ENCODE data around the gene DOCK10.

DNA sequence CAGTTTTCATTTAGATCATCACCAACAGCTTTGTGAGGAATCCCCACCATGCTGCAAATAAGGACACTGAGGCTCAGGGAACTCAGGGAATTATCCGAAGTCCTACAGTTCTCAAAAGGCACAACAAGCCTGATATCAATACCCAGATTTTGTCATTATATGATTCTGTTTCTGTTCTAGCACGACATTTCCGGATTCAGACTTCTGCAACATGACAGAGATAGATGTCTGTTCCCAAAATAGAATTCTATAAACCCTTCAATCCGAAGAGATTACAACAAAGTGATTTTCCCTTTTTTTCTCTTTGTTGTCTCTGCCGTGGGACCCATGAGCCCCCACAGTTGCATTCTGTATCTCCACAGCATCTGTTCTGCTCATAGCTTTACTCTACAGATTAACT is 72.0 kb downstream of the DOCK10 start:
- TF ChIP-seq CTCF (IDR thresholded peaks at IDR 0.05) = no peak
- TF ChIP-seq EZH2 (IDR thresholded peaks at IDR 0.05; ENCODE audit: borderline replicate concordance, insufficient read depth, low read depth, low read length, poor library complexity, severe bottlenecking) = no peak
